ENCODE results near the gene FUT6. TPM values are rescaled to one million over a fixed set of nuclear protein-coding genes. Genes with fewer than 3 reads are reported as not detected.
"Not testable (repeated sequence)": the region's sequence is repeated elsewhere in the genome, so short reads cannot be mapped to it uniquely, and the experiment has no call there.

The FUT6 gene
- total RNA-seq, 4 donors from 2014 or later, result 90.8 to 329 (median 210) TPM

DNA sequence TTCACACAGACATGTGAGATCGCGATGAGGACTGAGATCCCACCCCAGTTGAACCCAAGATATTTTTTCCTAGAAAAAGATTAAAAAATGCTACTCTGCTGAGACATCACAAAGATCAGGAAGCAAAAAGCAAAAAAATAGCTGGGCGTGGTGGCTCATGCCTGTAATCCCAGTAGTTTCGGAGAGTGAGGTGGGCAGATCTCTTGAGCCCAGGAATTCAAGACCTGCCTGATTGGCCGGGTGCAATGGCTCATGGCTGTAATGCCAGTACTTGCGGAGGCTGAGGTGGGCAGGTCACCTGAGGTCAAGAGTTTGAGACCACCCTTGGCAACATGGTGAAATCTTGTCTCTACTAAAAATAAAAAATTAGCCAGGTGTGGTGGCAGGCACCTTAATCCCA is 10.7 kb upstream of the FUT6 start:
- Histone ChIP-seq H3K27ac (peak overlapping the region in 3 of 4 donors; percentile 84 to 93 (median 87)), H3K4me3 (peak overlapping the region in 3 of 4 donors; percentile 21 to 66 (median 47)), H3K4me1 (peaks cover 0 to 5% (median 0%) of the 10 kb centered on the region in 4 donors), H3K36me3 (no peaks in the 10 kb centered on the region), H3K27me3 (no peaks in the 10 kb centered on the region), H3K9me3 (no peaks in the 10 kb centered on the region)
- DNase-seq, result no peak
- TF ChIP-seq, protein P1, sequence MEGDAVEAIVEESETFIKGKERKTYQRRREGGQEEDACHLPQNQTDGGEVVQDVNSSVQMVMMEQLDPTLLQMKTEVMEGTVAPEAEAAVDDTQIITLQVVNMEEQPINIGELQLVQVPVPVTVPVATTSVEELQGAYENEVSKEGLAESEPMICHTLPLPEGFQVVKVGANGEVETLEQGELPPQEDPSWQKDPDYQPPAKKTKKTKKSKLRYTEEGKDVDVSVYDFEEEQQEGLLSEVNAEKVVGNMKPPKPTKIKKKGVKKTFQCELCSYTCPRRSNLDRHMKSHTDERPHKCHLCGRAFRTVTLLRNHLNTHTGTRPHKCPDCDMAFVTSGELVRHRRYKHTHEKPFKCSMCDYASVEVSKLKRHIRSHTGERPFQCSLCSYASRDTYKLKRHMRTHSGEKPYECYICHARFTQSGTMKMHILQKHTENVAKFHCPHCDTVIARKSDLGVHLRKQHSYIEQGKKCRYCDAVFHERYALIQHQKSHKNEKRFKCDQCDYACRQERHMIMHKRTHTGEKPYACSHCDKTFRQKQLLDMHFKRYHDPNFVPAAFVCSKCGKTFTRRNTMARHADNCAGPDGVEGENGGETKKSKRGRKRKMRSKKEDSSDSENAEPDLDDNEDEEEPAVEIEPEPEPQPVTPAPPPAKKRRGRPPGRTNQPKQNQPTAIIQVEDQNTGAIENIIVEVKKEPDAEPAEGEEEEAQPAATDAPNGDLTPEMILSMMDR (IDR thresholded peaks at IDR 0.05), result no peak
- TF ChIP-seq POLR2A (IDR thresholded peaks at IDR 0.05), result peak in 1 of 2 donors; percentile 5

DNA sequence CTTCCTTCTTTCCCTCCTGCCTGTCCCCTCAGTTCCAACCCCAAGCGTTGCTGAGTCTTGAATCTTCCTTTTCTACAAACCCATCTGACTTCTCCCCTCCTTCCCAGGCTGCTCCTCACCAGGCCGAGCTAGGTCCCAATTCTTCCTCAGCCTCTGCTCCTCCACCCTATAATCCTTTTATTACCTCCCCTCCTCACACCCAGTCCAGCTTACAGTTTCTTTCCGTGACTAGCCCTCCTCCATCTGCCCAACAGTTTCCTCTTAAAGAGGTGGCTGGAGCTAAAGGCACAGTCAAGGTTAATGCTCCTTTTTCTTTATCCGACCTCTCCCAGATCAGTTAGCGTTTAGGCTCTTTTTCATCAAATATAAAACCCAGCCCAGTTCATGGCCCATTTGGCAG is 9.1 kb upstream of the FUT6 start:
- H3K4me1 ChIP-seq, result peaks cover 0 to 11% (median 0%) of the 10 kb centered on the region in 4 donors
- peak; percentile 61 to 71 for TF ChIP-seq POLR2A (IDR thresholded peaks at IDR 0.05)
- H3K4me3 ChIP-seq, result peak overlapping the region in 3 of 4 donors; percentile 3 to 66 (median 47)
- H3K36me3 ChIP-seq, H3K9me3 ChIP-seq, DNase-seq, H3K27me3 ChIP-seq: not testable (repeated sequence)
- H3K27ac ChIP-seq, result peak overlapping the region in 3 of 4 donors; percentile 84 to 93 (median 87)

GRCh38 chr19:5847846-5848245 is 8.3 kb upstream of the FUT6 start:
- H3K4me1 ChIP-seq, result peaks cover 0 to 11% (median 0%) of the 10 kb centered on the region in 4 donors
- not testable (repeated sequence) for DNase-seq, H3K36me3 ChIP-seq, H3K9me3 ChIP-seq, H3K27me3 ChIP-seq
- H3K27ac ChIP-seq, result peak overlapping the region in 3 of 4 donors; percentile 84 to 93 (median 87)
- peak overlapping the region in 2 of 4 donors; percentile 47 to 66 for H3K4me3 ChIP-seq

DNA sequence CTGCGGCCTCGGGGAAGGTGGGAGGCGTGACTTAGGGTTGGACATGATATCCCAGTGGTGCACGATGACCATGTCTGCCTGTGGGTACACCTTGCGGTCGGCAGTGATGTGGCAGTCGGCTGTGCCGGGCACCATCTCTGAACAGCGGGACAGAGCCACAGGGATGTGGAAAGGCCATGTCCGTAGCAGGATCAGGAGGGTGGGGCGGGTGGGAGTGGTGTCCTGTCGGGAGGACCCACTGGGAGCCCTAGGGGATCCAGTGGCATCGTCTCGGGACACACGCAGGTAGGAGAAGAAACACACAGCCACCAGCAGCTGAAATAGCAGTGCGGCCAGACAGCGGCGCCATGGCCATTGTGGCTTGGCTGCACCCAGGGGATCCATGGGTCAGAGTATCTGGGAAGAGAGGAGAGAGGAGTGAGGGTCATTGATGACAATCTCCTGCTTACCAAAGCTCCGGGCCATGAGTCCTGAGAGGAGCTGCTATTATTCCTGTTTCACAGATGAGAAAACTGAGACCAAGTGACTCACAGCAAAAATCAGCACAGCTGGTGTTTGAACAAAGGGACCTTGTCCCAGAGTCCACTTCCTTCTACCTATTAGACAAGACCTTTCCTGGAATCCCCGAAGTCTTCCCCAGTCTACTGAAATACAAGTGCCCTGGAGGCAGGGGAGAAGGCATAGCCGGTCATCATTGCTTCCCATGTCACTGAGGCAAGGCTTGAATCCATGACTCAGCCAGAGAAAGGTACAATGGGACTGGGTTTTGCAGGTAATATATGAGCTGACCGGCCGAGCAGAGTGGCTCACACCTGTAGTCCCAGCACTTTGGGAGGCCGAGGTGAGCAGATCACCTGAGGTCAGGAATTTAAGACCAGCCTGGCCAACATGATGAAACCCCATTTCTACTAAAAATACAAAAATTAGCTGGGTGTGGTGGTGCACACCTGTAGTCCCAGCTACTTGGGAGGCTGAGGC is 5.2 kb upstream of the FUT6 start:
- no peaks in the 10 kb centered on the region for H3K9me3 ChIP-seq
- peak overlapping the region in 1 of 4 donors; percentile 47 for H3K4me3 ChIP-seq
- no peak for DNase-seq
- peaks cover 0 to 20% (median 0%) of the 10 kb centered on the region in 3 donors for H3K36me3 ChIP-seq
- H3K4me1 ChIP-seq, result peaks cover 0 to 25% (median 2%) of the 10 kb centered on the region in 4 donors
- TF ChIP-seq POLR2A (IDR thresholded peaks at IDR 0.05), result no peak
- TF ChIP-seq, protein P1 (IDR thresholded peaks at IDR 0.05), result no peak
- no peaks in the 10 kb centered on the region for H3K27me3 ChIP-seq
- H3K27ac ChIP-seq, result peak overlapping the region in 2 of 4 donors; percentile 26 to 47

DNA sequence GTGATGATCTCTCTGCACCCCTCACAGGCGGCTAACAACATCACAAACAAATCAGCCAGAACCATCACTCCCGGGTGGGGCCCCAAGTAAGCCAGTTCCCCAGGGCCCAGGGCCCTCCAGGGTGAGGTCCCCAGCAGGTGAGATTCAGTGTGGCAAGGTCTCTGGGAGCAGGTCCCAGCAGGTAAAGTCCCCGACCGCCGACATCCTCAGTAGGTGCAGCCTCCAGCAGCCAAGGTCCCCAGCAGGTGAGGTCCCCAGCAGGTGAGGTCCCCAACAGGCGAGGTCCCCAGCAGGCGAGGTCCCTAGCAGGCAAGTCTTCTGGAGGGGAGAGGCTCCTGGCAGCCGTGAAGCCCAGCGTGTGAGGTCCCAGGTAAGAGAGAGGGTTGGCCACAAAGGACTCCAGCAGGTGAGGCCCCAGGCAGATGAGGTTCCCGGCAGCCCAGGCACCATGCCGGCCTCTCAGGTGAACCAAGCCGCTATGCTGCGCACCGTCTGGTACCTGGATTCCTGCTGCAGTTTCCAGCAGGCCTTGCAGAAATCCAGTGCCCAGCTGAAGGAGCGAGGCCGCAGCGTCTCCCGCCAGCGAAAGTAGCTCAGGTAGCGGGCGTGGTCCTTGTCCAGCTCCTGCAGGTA is 3.9 kb upstream of the FUT6 start:
- H3K36me3 ChIP-seq, result peaks cover 0 to 20% (median 0%) of the 10 kb centered on the region in 3 donors
- no peak for DNase-seq
- TF ChIP-seq, protein P1 (IDR thresholded peaks at IDR 0.05), result no peak
- TF ChIP-seq POLR2A (IDR thresholded peaks at IDR 0.05), result no peak
- no peak overlapping the region for H3K4me3 ChIP-seq
- peaks cover 0 to 35% (median 2%) of the 10 kb centered on the region in 4 donors for H3K4me1 ChIP-seq
- no peaks in the 10 kb centered on the region for H3K27me3 ChIP-seq
- H3K27ac ChIP-seq, result peak overlapping the region in 1 of 4 donors; percentile 43
- H3K9me3 ChIP-seq, result no peaks in the 10 kb centered on the region

DNA sequence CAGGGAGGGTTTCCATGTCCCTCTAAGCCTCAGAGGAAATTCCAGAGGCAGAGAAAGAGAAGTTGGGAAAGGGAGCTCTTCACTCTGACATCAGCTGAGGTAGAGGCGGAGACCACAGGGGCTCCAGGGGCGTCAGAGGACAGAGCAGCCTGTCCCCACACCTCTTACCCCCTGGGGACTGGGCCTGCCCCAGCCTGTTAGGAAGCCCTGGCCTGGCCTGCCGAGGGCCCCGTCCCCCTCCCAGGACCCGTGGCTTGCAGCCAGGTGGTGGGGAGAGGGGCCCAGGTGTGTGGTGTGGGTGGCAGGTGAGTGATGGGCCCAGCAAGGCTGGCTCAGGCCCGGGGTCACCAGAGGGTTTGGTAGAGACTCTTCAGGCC is 2.2 kb upstream of the FUT6 start:
- Histone ChIP-seq H3K36me3 (peaks cover 0 to 20% (median 0%) of the 10 kb centered on the region in 3 donors), H3K4me1 (peaks cover 0 to 35% (median 2%) of the 10 kb centered on the region in 4 donors), H3K27ac (peak overlapping the region in 2 of 4 donors; percentile 85 to 88)
- DNase-seq, H3K4me3 ChIP-seq, H3K27me3 ChIP-seq, H3K9me3 ChIP-seq: not testable (repeated sequence)
